Measurements from ENCODE around the gene TMEM107.

TMEM107 gene

GRCh38 chr17:8220783-8221662 is 44.8 kb upstream of the TMEM107 start (continued):
- TF ChIP-seq KLF9 (tag by site-specific recombination; IDR thresholded peaks at IDR 0.05; ENCODE audit: low read depth) (peak; percentile 17; the same call in 1 of the 2 replicates), ZNF548 (tag by site-specific recombination; IDR thresholded peaks at IDR 0.05) (no peak), ZNF114 (tag by site-specific recombination; IDR thresholded peaks at IDR 0.05) (no peak), ZNF24 (tag by site-specific recombination; IDR thresholded peaks at IDR 0.05) (peak; percentile 55), ZNF354C (tag by site-specific recombination; IDR thresholded peaks at IDR 0.05; ENCODE audit: borderline replicate concordance, low read depth) (no peak), SALL2 (tag by site-specific recombination; IDR thresholded peaks at IDR 0.05; ENCODE audit: borderline replicate concordance) (no peak), GLIS2 (tag by site-specific recombination; IDR thresholded peaks at IDR 0.05) (peak; percentile 68), ZNF211 (tag by site-specific recombination; IDR thresholded peaks at IDR 0.05; ENCODE audit: low read depth) (0 out of 2 replicates have a peak, but pooled peaks have one; percentile 8), IKZF3 (tag by site-specific recombination; IDR thresholded peaks at IDR 0.05) (peak; percentile 98), ZNF623 (tag by site-specific recombination; IDR thresholded peaks at IDR 0.05) (peak; percentile 9; the same call in 1 of the 2 replicates), KLF7 (tag by site-specific recombination; IDR thresholded peaks at IDR 0.05; ENCODE audit: borderline replicate concordance) (peak; percentile 27; the same call in 1 of the 2 replicates), BCL11A (tag by site-specific recombination; IDR thresholded peaks at IDR 0.05; ENCODE audit: low read depth) (peak; percentile 71), ZNF677 (tag by site-specific recombination; IDR thresholded peaks at IDR 0.05) (no peak), ZNF654 (tag by site-specific recombination; IDR thresholded peaks at IDR 0.05; ENCODE audit: low read depth) (no peak), ZSCAN4 (tag by site-specific recombination; IDR thresholded peaks at IDR 0.05) (peak; percentile 31; the same call in 1 of the 2 replicates), KLF1 (tag by site-specific recombination; IDR thresholded peaks at IDR 0.05) (0 out of 2 replicates have a peak, but pooled peaks have one; percentile 7), ZNF202 (tag by site-specific recombination; IDR thresholded peaks at IDR 0.05; ENCODE audit: borderline replicate concordance) (no peak), ZFP69B (tag by site-specific recombination; IDR thresholded peaks at IDR 0.05) (no peak; the same call in none of the 2 replicates), ZNF549 (tag by site-specific recombination; IDR thresholded peaks at IDR 0.05) (no peak), ZNF398 (tag by site-specific recombination; IDR thresholded peaks at IDR 0.05) (no peak), PATZ1 (tag by site-specific recombination; IDR thresholded peaks at IDR 0.05) (no peak; the same call in 1 of the 2 replicates), BCL11B (tag by site-specific recombination; IDR thresholded peaks at IDR 0.05; ENCODE audit: low read depth) (peak; percentile 42; the same call in 1 of the 2 replicates), ZNF214 (tag by site-specific recombination; IDR thresholded peaks at IDR 0.05; ENCODE audit: borderline replicate concordance) (no peak), TRIM28 (IDR thresholded peaks at IDR 0.05; ENCODE audit: borderline replicate concordance, low read length) (peak; percentile 67; the same call in 1 of the 2 replicates), ZNF23 (tag by site-specific recombination; IDR thresholded peaks at IDR 0.05; ENCODE audit: borderline replicate concordance) (no peak), ZNF26 (tag by site-specific recombination; IDR thresholded peaks at IDR 0.05) (no peak), SETDB1 (IDR thresholded peaks at IDR 0.05; ENCODE audit: insufficient read length, low read length) (no peak), BCL6B (tag by site-specific recombination; IDR thresholded peaks at IDR 0.05) (0 out of 2 replicates have a peak, but pooled peaks have one; percentile 40), ZNF645 (tag by site-specific recombination; IDR thresholded peaks at IDR 0.05) (no peak), PRDM1 (tag by site-specific recombination; IDR thresholded peaks at IDR 0.05) (peak; percentile 95)
